WI38 (cell line): Measurements from ENCODE around the gene NAV2.

Experiments
- H3K4me3 ChIP-seq: 2 replicates; pipeline ENCODE4 v1.5.1; 2011; ENCODE audit warnings: low read depth, mild to moderate bottlenecking, control low read depth, low read length
- CTCF ChIP-seq: IDR thresholded peaks from 2 replicates; pipeline ENCODE4 v1.5.1; 2012; ENCODE audit warnings: low read depth, mild to moderate bottlenecking, control low read depth, low read length

The NAV2 gene

GRCh38 chr11:20054584-20054983, 341.9 kb downstream of the NAV2 start:
- no peak overlapping the region for H3K4me3 ChIP-seq
- TF ChIP-seq CTCF: no peak

GRCh38 chr11:20055312-20055711, 342.7 kb downstream of the NAV2 start:
- H3K4me3 ChIP-seq: no peak overlapping the region
- TF ChIP-seq CTCF: no peak

- no peak overlapping the region for H3K4me3 ChIP-seq
- TF ChIP-seq CTCF: no peak
These were observed 343.7 kb downstream of the NAV2 start for GRCh38 chr11:20056109-20056949.

GRCh38 chr11:20056950-20057943, 344.6 kb downstream of the NAV2 start:
- TF ChIP-seq CTCF: no peak
- no peak overlapping the region for H3K4me3 ChIP-seq

- no peak overlapping the region for H3K4me3 ChIP-seq
- TF ChIP-seq CTCF: no peak
These were observed 346.3 kb downstream of the NAV2 start for GRCh38 chr11:20058749-20059458.

GRCh38 chr11:20059587-20060021, 347.0 kb downstream of the NAV2 start:
- no peak overlapping the region for H3K4me3 ChIP-seq
- TF ChIP-seq CTCF: no peak
